A549 (cell line): Measurements from ENCODE around the gene KCNG4.

ENCODE experiments used
- CBX8 ChIP-seq: fragments of 200-600 bp; sonication (generic); IDR thresholded peaks from 2 replicates; pipeline ENCODE4 v1.6.1; 2016
- CTCF ChIP-seq: fragments of >200 bp; sonication (Bioruptor Twin); formaldehyde crosslinking; IDR thresholded peaks from 3 replicates; pipeline ENCODE4 v1.5.1; 2016
- MYC ChIP-seq: IDR thresholded peaks from 2 replicates; pipeline ENCODE4 v1.6.1; 2012; ENCODE audit warnings: mild to moderate bottlenecking, inconsistent platforms, low read length, improper control_type of control experiment, borderline replicate concordance
- POLR2A ChIP-seq: IDR thresholded peaks from 2 replicates; pipeline ENCODE4 v1.6.1; 2012; ENCODE audit warnings: mild to moderate bottlenecking, low read length
- RAD21 ChIP-seq, 2 experiments: fragments of >200 bp in 1 of 2; sonication (Bioruptor Twin) in 1 of 2; formaldehyde crosslinking in 1 of 2; IDR thresholded peaks in 1 of 2; conservative IDR thresholded peaks in 1 of 2; 2 replicates in 1 of 2; 3 replicates in 1 of 2; pipeline ENCODE4 v1.6.1; 2012 to 2018; ENCODE audit warnings: inconsistent platforms in 1 of 2
- TF ChIP-seq, protein P1 (sequence below): fragments of >200 bp; sonication (Bioruptor Twin); formaldehyde crosslinking; IDR thresholded peaks from 2 replicates; pipeline ENCODE4 v1.6.1; 2016

DNA sequence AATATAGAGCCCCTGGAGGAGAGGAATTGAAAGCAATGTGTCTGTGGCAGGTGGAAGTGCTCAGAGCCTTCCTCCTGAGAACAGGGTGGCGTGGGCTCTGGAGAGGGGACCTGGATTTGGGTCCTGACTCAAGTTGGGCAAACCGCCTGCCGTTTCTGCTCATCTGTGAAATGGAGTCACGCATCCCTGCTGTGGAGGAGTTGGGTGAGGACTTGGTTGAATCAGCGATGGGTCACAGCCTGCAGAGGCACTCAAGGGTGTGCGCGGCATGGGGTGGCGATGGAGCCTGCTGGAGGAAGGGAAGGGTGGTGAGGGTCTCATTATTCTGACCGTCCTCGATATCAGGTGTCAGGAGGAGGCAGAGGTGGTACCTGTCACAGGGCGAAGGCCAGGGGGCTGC lies 45.8 kb downstream of the KCNG4 start:
- TF ChIP-seq POLR2A, result no peak
- no peak for TF ChIP-seq CBX8
- TF ChIP-seq, protein P1, sequence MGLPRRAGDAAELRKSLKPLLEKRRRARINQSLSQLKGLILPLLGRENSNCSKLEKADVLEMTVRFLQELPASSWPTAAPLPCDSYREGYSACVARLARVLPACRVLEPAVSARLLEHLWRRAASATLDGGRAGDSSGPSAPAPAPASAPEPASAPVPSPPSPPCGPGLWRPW, result no peak
- TF ChIP-seq RAD21 (conservative IDR thresholded peaks at IDR 0.05 in 1 of 2, IDR thresholded peaks at IDR 0.05 in 1 of 2), result no peak
- no peak for TF ChIP-seq CTCF
- TF ChIP-seq MYC, result no peak
